Activated T-helper 1 cell treated with Interleukin-2 at 50 U/mL for 16 hours (primary cell): ENCODE results near the gene ZNF337.
A peak's percentile ranks its signal among the peaks of the same experiment; 100 is the strongest.
"Not testable (repeated sequence)": the region's sequence is repeated elsewhere in the genome, so short reads cannot be mapped to it uniquely, and the experiment has no call there.

Experiments
- DNase-seq: peaks from one replicate; pipeline ENCODE4 v3.0.0-alpha.2; 2020; ENCODE audit warnings: low read depth

Gene ZNF337

GRCh38 chr20:25696371-25697131 is at the start of gene ZNF337:
Gene ZNF337, minus strand, starts transcription at chr20:25696853. Its CDS starts 10,436 bp downstream, at chr20:25686417.
- DNase-seq, result peak; percentile 87

GRCh38 chr20:25745738-25746137 is 49.1 kb upstream of the ZNF337 start:
- no peak for DNase-seq

GRCh38 chr20:25745100-25745499 is 48.4 kb upstream of the ZNF337 start:
- no peak for DNase-seq

GRCh38 chr20:25744261-25744660 is 47.6 kb upstream of the ZNF337 start:
- DNase-seq, result no peak

- DNase-seq, result no peak
These were observed 44.4 kb upstream of the ZNF337 start for GRCh38 chr20:25741088-25741487.

GRCh38 chr20:25739615-25740320 is 43.1 kb upstream of the ZNF337 start:
- no peak for DNase-seq

GRCh38 chr20:25738198-25738597 is 41.5 kb upstream of the ZNF337 start:
- DNase-seq, result no peak

- no peak for DNase-seq
These were observed 37.2 kb upstream of the ZNF337 start for GRCh38 chr20:25733903-25734302.

- DNase-seq, result no peak
These were observed 34.2 kb upstream of the ZNF337 start for GRCh38 chr20:25730862-25731261.

GRCh38 chr20:25726357-25726756 is 29.7 kb upstream of the ZNF337 start:
- DNase-seq, result no peak

- DNase-seq, result no peak
These were observed 29.0 kb upstream of the ZNF337 start for GRCh38 chr20:25725639-25726038.

GRCh38 chr20:25723975-25724374 is 27.3 kb upstream of the ZNF337 start:
- no peak for DNase-seq

GRCh38 chr20:25720285-25720684 is 23.6 kb upstream of the ZNF337 start:
- DNase-seq, result no peak

- DNase-seq, result not testable (repeated sequence)
These were observed 22.5 kb upstream of the ZNF337 start for GRCh38 chr20:25718896-25719809.

- no peak for DNase-seq
These were observed 11.0 kb upstream of the ZNF337 start for GRCh38 chr20:25707695-25708094.

- DNase-seq, result no peak
These were observed 10.1 kb upstream of the ZNF337 start for GRCh38 chr20:25706793-25707192.

GRCh38 chr20:25705830-25706351 is 9.2 kb upstream of the ZNF337 start:
- DNase-seq, result no peak

GRCh38 chr20:25704303-25704702 is 7.7 kb upstream of the ZNF337 start:
- DNase-seq, result not testable (repeated sequence)

GRCh38 chr20:25700835-25701234 is 4.2 kb upstream of the ZNF337 start:
- not testable (repeated sequence) for DNase-seq

- no peak for DNase-seq
These were observed 3.3 kb upstream of the ZNF337 start for GRCh38 chr20:25699914-25700313.

- DNase-seq, result no peak
These were observed 436 bp upstream of the ZNF337 start for GRCh38 chr20:25697132-25697446.
